WTC11 (cell line): ENCODE results near the gene TRAPPC11. TPM values are rescaled to one million over a fixed set of nuclear protein-coding genes. Genes with fewer than 3 reads are reported as not detected.

Experiments
- ATAC-seq: fragments of 200-7000 bp; cut with Tn5 transposase; 2 replicates; pipeline ENCODE4 v1.10.0; 2021; ENCODE audit warnings: mild to moderate bottlenecking, moderate library complexity
- CTCF ChIA-PET: fragments of 300-600 bp; sonication (Branson Sonifier 250); formaldehyde crosslinking; loops from one replicate; lab custom pipeline; 2021; ENCODE audit warnings: antibody characterized with exemption; lab: Charles Lee
- POLR2A ChIA-PET: fragments of 350-600 bp; sonication (Branson Sonifier 250); formaldehyde crosslinking; loops from one replicate; lab custom pipeline; 2021; ENCODE audit warnings: antibody characterized with exemption; lab: Charles Lee
- DNase-seq: peaks from one replicate; pipeline ENCODE4 v3.0.0; 2021; ENCODE audit warnings: low spot score
- H3K27ac Mint-ChIP-seq: 2 replicates; pipeline ENCODE4 v1.8.0; 2021; ENCODE audit warnings: mixed read lengths
- H3K27me3 Mint-ChIP-seq: 2 replicates; pipeline ENCODE4 v1.8.0; 2021; ENCODE audit warnings: low read depth, mild to moderate bottlenecking, moderate library complexity, mixed read lengths
- H3K36me3 Mint-ChIP-seq: 2 replicates; pipeline ENCODE4 v1.8.0; 2021; ENCODE audit warnings: mixed read lengths
- H3K4me1 Mint-ChIP-seq: 2 replicates; pipeline ENCODE4 v1.8.0; 2022; ENCODE audit warnings: mixed read lengths
- H3K4me3 Mint-ChIP-seq: 2 replicates; pipeline ENCODE4 v1.8.0; 2021; ENCODE audit warnings: mild to moderate bottlenecking, moderate library complexity, mixed read lengths
- H3K9me3 Mint-ChIP-seq: 2 replicates; pipeline ENCODE4 v1.8.0; 2021; ENCODE audit warnings: mixed read lengths
- GRHL2 ChIP-seq: fragments of 250-450 bp; sonication (Bioruptor Pico); IDR thresholded peaks from 2 replicates; pipeline ENCODE4 v1.8.0; 2022; ENCODE audit warnings: mild to moderate bottlenecking, moderate library complexity; ENCODE audit not compliant: insufficient replicate concordance, severe bottlenecking
- NFATC4 ChIP-seq: fragments of 250-450 bp; sonication (Bioruptor Pico); IDR thresholded peaks from 2 replicates; pipeline ENCODE4 v1.9.0; 2021; ENCODE audit warnings: mild to moderate bottlenecking
- NFE2L1 ChIP-seq: sonication (generic); formaldehyde crosslinking; IDR thresholded peaks from 2 replicates; pipeline ENCODE4 v1.8.1; 2023; ENCODE audit warnings: missing genetic modification reagents
- SOX15 ChIP-seq: fragments of 250-450 bp; sonication (Bioruptor Pico); IDR thresholded peaks from 2 replicates; pipeline ENCODE4 v1.9.0; 2021; ENCODE audit warnings: mild to moderate bottlenecking
- SP1 ChIP-seq: sonication (generic); formaldehyde crosslinking; conservative IDR thresholded peaks from 2 replicates; pipeline ENCODE4 v1.8.1; 2022; ENCODE audit warnings: missing genetic modification reagents
- ZBTB21 ChIP-seq: sonication (generic); formaldehyde crosslinking; IDR thresholded peaks from 2 replicates; pipeline ENCODE4 v1.8.1; 2023; ENCODE audit warnings: mild to moderate bottlenecking, missing genetic modification reagents, borderline replicate concordance
- ZNF121 ChIP-seq: sonication (generic); formaldehyde crosslinking; IDR thresholded peaks from 2 replicates; pipeline ENCODE4 v1.8.0; 2023; ENCODE audit warnings: missing genetic modification reagents
- ZNF138 ChIP-seq: sonication (generic); formaldehyde crosslinking; conservative IDR thresholded peaks from 2 replicates; pipeline ENCODE4 v1.8.1; 2022; ENCODE audit warnings: mild to moderate bottlenecking, moderate library complexity, missing genetic modification reagents
- total RNA-seq: library from RNA; stranded (reverse); gene quantifications from 3 replicates; pipeline ENCODE4 v1.2.3, GENCODE V29; 2021
- TF ChIP-seq, protein P1 (sequence below): sonication (generic); formaldehyde crosslinking; IDR thresholded peaks from 2 replicates; pipeline ENCODE4 v1.8.1; 2023; ENCODE audit warnings: mild to moderate bottlenecking, missing genetic modification reagents, borderline replicate concordance
- TF ChIP-seq, protein P2 (sequence below): sonication (generic); formaldehyde crosslinking; IDR thresholded peaks from 2 replicates; pipeline ENCODE4 v1.8.1; 2022; ENCODE audit warnings: mild to moderate bottlenecking, moderate library complexity, missing genetic modification reagents
- TF ChIP-seq, protein P3 (sequence below): sonication (generic); formaldehyde crosslinking; IDR thresholded peaks from 2 replicates; pipeline ENCODE4 v1.8.1; 2023; ENCODE audit warnings: mild to moderate bottlenecking, missing genetic modification reagents, moderate library complexity
- TF ChIP-seq, protein P4 (sequence below): sonication (generic); formaldehyde crosslinking; IDR thresholded peaks from 2 replicates; pipeline ENCODE4 v1.8.0; 2023; ENCODE audit warnings: mild to moderate bottlenecking, missing genetic modification reagents
- TF ChIP-seq, protein P5 (sequence below): fragments of 250-450 bp; sonication (Bioruptor Pico); IDR thresholded peaks from 2 replicates; pipeline ENCODE4 v1.9.0; 2021; ENCODE audit warnings: mild to moderate bottlenecking

Gene TRAPPC11
- total RNA-seq, 1 experiment from 2014 or later, result 33.6 TPM

DNA sequence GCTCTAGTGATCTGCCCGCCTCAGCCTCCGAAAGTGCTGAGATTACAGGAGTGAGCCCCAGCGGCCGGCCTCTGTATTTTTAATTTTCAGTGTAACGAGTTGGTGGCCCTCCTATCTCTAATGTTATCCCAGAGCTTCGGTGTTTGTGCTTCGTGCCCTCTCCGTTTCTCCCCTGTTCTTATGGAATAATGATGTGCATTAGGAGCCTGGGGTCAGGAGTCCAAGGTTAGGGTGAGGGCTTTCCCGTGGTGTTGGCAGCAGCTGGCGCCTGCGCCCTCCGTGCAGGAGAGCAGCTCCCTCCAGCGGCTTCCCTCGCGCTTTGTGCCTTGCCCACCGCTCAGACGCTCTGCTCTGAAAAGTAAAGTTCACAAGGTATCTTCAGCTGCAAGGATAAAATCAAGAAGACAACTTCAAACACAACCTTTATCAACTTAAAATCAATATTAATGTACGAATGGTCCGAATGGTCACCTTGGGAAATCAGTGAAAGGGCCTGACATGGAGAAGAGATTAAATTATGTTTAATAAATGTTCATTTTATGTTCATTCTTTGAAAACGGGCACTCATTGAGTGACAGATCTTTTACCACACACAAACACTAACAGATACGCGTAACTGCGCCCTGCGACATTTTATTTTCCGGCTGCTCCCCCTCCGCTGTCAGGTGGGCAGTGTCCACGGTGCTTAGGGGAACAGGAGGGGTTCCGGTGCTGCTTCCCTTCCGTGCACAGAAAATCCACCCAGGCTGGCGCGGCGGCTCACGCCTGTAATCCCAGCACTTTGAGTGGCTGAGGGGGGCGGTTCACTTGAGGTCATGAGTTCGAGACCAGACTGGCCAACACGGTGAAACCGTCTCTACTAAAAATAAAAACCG lies 62.4 kb downstream of the TRAPPC11 start (continued):
- TF ChIP-seq, protein P1, sequence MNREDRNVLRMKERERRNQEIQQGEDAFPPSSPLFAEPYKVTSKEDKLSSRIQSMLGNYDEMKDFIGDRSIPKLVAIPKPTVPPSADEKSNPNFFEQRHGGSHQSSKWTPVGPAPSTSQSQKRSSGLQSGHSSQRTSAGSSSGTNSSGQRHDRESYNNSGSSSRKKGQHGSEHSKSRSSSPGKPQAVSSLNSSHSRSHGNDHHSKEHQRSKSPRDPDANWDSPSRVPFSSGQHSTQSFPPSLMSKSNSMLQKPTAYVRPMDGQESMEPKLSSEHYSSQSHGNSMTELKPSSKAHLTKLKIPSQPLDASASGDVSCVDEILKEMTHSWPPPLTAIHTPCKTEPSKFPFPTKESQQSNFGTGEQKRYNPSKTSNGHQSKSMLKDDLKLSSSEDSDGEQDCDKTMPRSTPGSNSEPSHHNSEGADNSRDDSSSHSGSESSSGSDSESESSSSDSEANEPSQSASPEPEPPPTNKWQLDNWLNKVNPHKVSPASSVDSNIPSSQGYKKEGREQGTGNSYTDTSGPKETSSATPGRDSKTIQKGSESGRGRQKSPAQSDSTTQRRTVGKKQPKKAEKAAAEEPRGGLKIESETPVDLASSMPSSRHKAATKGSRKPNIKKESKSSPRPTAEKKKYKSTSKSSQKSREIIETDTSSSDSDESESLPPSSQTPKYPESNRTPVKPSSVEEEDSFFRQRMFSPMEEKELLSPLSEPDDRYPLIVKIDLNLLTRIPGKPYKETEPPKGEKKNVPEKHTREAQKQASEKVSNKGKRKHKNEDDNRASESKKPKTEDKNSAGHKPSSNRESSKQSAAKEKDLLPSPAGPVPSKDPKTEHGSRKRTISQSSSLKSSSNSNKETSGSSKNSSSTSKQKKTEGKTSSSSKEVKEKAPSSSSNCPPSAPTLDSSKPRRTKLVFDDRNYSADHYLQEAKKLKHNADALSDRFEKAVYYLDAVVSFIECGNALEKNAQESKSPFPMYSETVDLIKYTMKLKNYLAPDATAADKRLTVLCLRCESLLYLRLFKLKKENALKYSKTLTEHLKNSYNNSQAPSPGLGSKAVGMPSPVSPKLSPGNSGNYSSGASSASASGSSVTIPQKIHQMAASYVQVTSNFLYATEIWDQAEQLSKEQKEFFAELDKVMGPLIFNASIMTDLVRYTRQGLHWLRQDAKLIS (CRISPR knock-in tag), result no peak
- TF ChIP-seq, protein P2, sequence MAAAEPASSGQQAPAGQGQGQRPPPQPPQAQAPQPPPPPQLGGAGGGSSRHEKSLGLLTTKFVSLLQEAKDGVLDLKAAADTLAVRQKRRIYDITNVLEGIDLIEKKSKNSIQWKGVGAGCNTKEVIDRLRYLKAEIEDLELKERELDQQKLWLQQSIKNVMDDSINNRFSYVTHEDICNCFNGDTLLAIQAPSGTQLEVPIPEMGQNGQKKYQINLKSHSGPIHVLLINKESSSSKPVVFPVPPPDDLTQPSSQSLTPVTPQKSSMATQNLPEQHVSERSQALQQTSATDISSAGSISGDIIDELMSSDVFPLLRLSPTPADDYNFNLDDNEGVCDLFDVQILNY (CRISPR knock-in tag), result no peak
- TF ChIP-seq GRHL2 (CRISPR knock-in tag) (no peak), ZNF121 (CRISPR knock-in tag) (no peak), SOX15 (no peak)
- TF ChIP-seq, protein P3, sequence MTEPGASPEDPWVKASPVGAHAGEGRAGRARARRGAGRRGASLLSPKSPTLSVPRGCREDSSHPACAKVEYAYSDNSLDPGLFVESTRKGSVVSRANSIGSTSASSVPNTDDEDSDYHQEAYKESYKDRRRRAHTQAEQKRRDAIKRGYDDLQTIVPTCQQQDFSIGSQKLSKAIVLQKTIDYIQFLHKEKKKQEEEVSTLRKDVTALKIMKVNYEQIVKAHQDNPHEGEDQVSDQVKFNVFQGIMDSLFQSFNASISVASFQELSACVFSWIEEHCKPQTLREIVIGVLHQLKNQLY (CRISPR knock-in tag), result no peak
- TF ChIP-seq, all 79 proteins: peak for 0

DNA sequence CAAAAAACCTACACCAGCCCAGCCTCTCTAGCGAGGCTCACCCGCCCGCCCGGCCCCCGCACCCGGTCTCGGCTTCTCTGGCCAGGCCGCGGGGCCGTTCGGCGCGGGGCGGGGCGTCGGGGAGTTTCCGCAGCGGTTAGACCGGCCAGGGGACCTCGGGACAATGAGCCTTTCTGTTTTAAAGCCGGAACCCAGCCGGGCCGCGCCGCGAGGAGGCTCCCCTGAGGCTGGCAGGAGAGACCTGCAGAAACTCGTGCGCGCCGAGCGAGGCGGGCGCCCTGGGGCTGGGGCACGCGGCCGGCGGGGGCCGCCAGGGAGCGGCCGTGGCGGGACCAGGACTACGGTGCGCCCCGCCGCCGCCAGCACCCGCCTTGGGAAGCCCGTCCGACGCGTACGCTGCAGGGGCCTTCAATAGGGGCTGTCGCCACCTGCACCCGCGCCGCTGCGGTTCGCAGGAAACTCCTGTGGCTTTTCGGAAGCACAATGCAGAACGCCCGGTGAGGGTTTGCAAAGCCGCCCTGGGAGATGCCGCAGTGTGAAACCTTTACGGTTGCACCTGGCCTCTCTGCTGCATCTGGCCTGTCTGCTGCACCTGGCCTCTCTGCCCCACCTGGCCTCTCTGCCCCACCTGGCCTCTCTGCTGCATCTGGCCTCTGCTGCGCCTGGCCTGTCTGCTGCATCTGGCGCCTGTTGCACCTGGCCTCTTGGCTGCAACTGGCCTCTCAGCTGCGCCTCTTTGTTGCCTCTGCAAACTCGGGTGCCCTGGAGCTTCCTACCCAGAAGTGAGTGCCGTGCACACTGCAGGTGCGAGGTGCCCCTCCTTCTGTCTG lies 63.9 kb downstream of the TRAPPC11 start:
- peak; percentile 76 for ATAC-seq
- H3K9me3 Mint-ChIP-seq, result peaks cover 17% of the 10 kb centered on the region
- TF ChIP-seq ZNF138 (CRISPR knock-in tag) (peak; percentile 74; the same call in 1 of the 2 replicates), NFATC4 (CRISPR knock-in tag) (no peak), NFE2L1 (no peak), ZBTB21 (CRISPR knock-in tag) (peak; percentile 59; the same call in 1 of the 2 replicates), SP1 (no peak)
- TF ChIP-seq, protein P4, sequence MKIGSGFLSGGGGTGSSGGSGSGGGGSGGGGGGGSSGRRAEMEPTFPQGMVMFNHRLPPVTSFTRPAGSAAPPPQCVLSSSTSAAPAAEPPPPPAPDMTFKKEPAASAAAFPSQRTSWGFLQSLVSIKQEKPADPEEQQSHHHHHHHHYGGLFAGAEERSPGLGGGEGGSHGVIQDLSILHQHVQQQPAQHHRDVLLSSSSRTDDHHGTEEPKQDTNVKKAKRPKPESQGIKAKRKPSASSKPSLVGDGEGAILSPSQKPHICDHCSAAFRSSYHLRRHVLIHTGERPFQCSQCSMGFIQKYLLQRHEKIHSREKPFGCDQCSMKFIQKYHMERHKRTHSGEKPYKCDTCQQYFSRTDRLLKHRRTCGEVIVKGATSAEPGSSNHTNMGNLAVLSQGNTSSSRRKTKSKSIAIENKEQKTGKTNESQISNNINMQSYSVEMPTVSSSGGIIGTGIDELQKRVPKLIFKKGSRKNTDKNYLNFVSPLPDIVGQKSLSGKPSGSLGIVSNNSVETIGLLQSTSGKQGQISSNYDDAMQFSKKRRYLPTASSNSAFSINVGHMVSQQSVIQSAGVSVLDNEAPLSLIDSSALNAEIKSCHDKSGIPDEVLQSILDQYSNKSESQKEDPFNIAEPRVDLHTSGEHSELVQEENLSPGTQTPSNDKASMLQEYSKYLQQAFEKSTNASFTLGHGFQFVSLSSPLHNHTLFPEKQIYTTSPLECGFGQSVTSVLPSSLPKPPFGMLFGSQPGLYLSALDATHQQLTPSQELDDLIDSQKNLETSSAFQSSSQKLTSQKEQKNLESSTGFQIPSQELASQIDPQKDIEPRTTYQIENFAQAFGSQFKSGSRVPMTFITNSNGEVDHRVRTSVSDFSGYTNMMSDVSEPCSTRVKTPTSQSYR (CRISPR knock-in tag), result no peak
- TF ChIP-seq, protein P1 (CRISPR knock-in tag), result no peak
- TF ChIP-seq, protein P5, sequence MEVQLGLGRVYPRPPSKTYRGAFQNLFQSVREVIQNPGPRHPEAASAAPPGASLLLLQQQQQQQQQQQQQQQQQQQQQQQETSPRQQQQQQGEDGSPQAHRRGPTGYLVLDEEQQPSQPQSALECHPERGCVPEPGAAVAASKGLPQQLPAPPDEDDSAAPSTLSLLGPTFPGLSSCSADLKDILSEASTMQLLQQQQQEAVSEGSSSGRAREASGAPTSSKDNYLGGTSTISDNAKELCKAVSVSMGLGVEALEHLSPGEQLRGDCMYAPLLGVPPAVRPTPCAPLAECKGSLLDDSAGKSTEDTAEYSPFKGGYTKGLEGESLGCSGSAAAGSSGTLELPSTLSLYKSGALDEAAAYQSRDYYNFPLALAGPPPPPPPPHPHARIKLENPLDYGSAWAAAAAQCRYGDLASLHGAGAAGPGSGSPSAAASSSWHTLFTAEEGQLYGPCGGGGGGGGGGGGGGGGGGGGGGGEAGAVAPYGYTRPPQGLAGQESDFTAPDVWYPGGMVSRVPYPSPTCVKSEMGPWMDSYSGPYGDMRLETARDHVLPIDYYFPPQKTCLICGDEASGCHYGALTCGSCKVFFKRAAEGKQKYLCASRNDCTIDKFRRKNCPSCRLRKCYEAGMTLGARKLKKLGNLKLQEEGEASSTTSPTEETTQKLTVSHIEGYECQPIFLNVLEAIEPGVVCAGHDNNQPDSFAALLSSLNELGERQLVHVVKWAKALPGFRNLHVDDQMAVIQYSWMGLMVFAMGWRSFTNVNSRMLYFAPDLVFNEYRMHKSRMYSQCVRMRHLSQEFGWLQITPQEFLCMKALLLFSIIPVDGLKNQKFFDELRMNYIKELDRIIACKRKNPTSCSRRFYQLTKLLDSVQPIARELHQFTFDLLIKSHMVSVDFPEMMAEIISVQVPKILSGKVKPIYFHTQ, result peak; percentile 58; the same call in 1 of the 2 replicates

More for the DNA sequence above, 63.9 kb downstream of the TRAPPC11 start:
- H3K36me3 Mint-ChIP-seq, result no peaks in the 10 kb centered on the region; the same call in 1 of the 2 replicates
- peaks cover 16% of the 10 kb centered on the region for H3K4me1 Mint-ChIP-seq
- ChIA-PET POLR2A (interaction anchor here (0.6 kb wide), 1 partner anchor 183 kb away, joined by 3 read pairs; no protein-coding TSS in a partner anchor), CTCF (interaction anchor here (0.7 kb wide), 1 partner anchor 541 kb away, joined by 3 read pairs; no protein-coding TSS in a partner anchor)
- peak; percentile 70 for DNase-seq
- H3K4me3 Mint-ChIP-seq, result peak overlapping the region; percentile 66
- no peak overlapping the region for H3K27ac Mint-ChIP-seq
- peaks cover 4% of the 10 kb centered on the region for H3K27me3 Mint-ChIP-seq
